ENCODE data around the gene KCNT1. TPM values are rescaled to one million over a fixed set of nuclear protein-coding genes. Genes with fewer than 3 reads are reported as not detected.

Gene KCNT1
- polyA plus RNA-seq, 2 of the 4 experiments (the other 2 are of a cell fraction), result not detected

DNA sequence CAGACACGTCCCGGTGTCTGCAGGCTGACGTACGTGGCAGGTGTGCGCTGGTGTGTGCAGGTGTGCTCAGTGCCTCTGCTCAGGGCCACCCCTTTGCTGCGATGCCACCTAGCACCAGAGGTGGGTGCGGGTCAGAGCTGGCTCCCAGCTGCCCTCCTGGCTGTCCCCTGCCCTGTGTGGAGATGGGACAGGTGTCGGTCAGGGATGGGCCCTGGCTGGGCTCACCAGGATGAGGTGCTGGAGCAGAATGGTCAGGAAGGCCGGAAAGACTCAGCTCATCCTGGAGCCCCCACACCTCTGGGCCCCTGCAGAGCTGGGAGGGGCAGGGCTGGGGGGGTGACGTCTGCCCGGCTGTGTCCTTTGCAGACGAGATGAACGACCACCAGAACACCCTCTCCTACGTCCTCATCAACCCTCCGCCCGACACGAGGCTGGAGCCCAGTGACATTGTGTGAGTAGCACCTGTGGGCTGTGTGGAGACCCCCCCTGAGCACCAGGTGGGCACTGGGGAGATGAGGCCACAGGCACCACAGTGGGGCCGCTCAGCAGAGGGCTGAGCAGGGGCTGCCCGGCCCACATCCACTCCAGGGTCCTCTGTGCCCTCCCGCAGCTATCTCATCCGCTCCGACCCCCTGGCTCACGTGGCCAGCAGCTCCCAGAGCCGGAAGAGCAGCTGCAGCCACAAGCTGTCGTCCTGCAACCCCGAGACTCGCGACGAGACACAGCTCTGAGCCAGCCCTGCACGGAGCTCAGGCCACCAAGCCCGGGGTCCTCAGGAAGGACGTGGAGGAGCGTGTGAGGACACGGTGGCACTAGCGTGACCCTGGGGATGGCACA, 89.7 kb downstream of the KCNT1 start:
- no peak overlapping the region for H3K4me3 ChIP-seq
- FAIRE-seq, result no peak
- no peaks in the 10 kb centered on the region for H3K9me3 ChIP-seq
- WGBS (ENCODE audit: missing lambda C conversion rate), result 55% methylated on average over 24 of the region's 35 CpGs
- TF ChIP-seq, protein P1, sequence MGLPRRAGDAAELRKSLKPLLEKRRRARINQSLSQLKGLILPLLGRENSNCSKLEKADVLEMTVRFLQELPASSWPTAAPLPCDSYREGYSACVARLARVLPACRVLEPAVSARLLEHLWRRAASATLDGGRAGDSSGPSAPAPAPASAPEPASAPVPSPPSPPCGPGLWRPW (IDR thresholded peaks at IDR 0.05), result no peak
- TF ChIP-seq SREBF2 (IDR thresholded peaks at IDR 0.05), result no peak
- TF ChIP-seq RCOR1 (IDR thresholded peaks at IDR 0.05; ENCODE audit: low read depth, low read length), result no peak
- TF ChIP-seq, protein P2, sequence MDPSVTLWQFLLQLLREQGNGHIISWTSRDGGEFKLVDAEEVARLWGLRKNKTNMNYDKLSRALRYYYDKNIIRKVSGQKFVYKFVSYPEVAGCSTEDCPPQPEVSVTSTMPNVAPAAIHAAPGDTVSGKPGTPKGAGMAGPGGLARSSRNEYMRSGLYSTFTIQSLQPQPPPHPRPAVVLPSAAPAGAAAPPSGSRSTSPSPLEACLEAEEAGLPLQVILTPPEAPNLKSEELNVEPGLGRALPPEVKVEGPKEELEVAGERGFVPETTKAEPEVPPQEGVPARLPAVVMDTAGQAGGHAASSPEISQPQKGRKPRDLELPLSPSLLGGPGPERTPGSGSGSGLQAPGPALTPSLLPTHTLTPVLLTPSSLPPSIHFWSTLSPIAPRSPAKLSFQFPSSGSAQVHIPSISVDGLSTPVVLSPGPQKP (IDR thresholded peaks at IDR 0.05; ENCODE audit: low read depth, low read length), result no peak
- TF ChIP-seq, protein P3, sequence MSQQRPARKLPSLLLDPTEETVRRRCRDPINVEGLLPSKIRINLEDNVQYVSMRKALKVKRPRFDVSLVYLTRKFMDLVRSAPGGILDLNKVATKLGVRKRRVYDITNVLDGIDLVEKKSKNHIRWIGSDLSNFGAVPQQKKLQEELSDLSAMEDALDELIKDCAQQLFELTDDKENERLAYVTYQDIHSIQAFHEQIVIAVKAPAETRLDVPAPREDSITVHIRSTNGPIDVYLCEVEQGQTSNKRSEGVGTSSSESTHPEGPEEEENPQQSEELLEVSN (IDR thresholded peaks at IDR 0.05; ENCODE audit: borderline replicate concordance, low read depth), result no peak
- no peak for TF ChIP-seq JUNB (IDR thresholded peaks at IDR 0.05)
- no peak for TF ChIP-seq SMC3 (IDR thresholded peaks at IDR 0.05)
- no peak for TF ChIP-seq PHF8 (IDR thresholded peaks at IDR 0.05; ENCODE audit: borderline replicate concordance, low read depth)
- no peak for TF ChIP-seq HOXB5 (CRISPR knock-in tag; IDR thresholded peaks at IDR 0.05)
- no peak for TF ChIP-seq HEYL (CRISPR knock-in tag; IDR thresholded peaks at IDR 0.05)
- TF ChIP-seq HOXA7 (CRISPR knock-in tag; IDR thresholded peaks at IDR 0.05), result no peak
- TF ChIP-seq, protein P4, sequence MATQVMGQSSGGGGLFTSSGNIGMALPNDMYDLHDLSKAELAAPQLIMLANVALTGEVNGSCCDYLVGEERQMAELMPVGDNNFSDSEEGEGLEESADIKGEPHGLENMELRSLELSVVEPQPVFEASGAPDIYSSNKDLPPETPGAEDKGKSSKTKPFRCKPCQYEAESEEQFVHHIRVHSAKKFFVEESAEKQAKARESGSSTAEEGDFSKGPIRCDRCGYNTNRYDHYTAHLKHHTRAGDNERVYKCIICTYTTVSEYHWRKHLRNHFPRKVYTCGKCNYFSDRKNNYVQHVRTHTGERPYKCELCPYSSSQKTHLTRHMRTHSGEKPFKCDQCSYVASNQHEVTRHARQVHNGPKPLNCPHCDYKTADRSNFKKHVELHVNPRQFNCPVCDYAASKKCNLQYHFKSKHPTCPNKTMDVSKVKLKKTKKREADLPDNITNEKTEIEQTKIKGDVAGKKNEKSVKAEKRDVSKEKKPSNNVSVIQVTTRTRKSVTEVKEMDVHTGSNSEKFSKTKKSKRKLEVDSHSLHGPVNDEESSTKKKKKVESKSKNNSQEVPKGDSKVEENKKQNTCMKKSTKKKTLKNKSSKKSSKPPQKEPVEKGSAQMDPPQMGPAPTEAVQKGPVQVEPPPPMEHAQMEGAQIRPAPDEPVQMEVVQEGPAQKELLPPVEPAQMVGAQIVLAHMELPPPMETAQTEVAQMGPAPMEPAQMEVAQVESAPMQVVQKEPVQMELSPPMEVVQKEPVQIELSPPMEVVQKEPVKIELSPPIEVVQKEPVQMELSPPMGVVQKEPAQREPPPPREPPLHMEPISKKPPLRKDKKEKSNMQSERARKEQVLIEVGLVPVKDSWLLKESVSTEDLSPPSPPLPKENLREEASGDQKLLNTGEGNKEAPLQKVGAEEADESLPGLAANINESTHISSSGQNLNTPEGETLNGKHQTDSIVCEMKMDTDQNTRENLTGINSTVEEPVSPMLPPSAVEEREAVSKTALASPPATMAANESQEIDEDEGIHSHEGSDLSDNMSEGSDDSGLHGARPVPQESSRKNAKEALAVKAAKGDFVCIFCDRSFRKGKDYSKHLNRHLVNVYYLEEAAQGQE (IDR thresholded peaks at IDR 0.05), result no peak
- TF ChIP-seq RNF2 (IDR thresholded peaks at IDR 0.05; ENCODE audit: borderline replicate concordance, low read depth), result no peak
- no peak for TF ChIP-seq TFCP2L1 (CRISPR knock-in tag; IDR thresholded peaks at IDR 0.05)
- TF ChIP-seq CBX2 (IDR thresholded peaks at IDR 0.05; ENCODE audit: borderline replicate concordance, low read depth), result no peak
- TF ChIP-seq HDAC2 (IDR thresholded peaks at IDR 0.05), result no peak
- no peak for TF ChIP-seq EP300 (IDR thresholded peaks at IDR 0.05)
- DNase-seq (ENCODE audit: low read depth in 1 of 2, low spot score in 1 of 2), result no peak
- H3K4me2 ChIP-seq, result no peak overlapping the region
- no peak overlapping the region for H3K27ac ChIP-seq
- no peak for ATAC-seq
- POLR2A ChIA-PET, result no interaction called here
- H3K4me1 ChIP-seq, result no peaks in the 10 kb centered on the region
- CTCF ChIA-PET, result interaction anchor here (0.7 to 2.0 kb wide), 5 partner anchors 8 to 190 kb away, joined by 3 to 6 read pairs (median 3); no protein-coding TSS in a partner anchor

DNA sequence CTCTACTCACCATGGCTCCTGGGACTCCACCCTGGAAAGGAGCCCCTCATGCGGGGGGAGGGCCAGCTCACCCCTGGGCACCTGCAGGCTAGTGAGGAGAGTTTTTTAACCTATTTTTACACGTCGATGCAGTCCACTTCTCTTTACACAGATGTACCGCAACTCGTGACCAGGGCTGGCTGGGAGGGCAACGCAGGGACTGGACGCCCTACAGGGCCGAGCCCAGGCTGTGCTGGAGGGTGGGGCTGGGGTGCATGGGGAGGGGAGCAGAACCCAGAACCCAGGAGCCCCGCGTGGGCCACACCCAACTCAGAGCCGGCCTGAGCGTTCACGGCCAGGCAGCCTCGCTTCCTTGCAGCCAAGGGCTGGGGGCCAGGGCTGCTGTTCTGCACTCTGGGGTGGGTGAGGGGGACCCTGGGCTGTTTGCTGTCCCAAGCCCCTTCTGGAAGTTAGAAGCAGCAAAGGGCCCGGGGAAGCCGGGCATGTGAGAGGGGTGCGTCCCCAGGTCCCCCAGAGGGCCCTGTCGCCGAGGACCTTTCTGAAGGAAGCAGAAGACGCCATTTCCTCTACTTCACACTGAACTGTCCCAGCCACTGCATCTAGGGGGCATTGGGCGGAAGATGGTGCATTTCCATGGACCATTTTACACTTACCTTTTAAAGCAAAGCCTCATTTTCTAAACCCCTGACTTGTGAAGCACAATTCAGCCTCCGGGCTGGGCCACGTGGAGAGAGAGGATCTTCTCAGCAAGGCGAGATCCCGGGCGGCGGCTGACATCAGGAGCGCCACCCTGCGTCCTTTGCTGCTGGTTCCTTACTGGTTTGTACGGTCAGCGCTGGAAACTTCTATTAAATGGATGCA, 90.5 kb downstream of the KCNT1 start:
- ChIA-PET POLR2A (no interaction called here), CTCF (interaction anchor here (1.1 to 1.5 kb wide), 3 partner anchors 20 to 188 kb away, joined by 3 to 4 read pairs (median 3); no protein-coding TSS in a partner anchor)
- no peak overlapping the region for H3K27ac ChIP-seq
- no peak overlapping the region for H3K4me2 ChIP-seq
- H3K9me3 ChIP-seq, result no peaks in the 10 kb centered on the region
- H3K4me1 ChIP-seq, result peaks cover 5% of the 10 kb centered on the region; the same call in 2 of the 3 replicates
- 55% methylated on average over 27 of the region's 31 CpGs for WGBS (ENCODE audit: missing lambda C conversion rate)
- FAIRE-seq, result no peak
- DNase-seq (ENCODE audit: low read depth in 1 of 2, low spot score in 1 of 2), result peak in 1 of 2 experiments; percentile 65
- TF ChIP-seq SMC3 (IDR thresholded peaks at IDR 0.05) (peak; percentile 45; the same call in 2 of the 3 replicates), RFX5 (IDR thresholded peaks at IDR 0.05) (no peak), MAZ (IDR thresholded peaks at IDR 0.05; ENCODE audit: borderline replicate concordance, low read depth, low read length) (no peak), RAD21 (conservative IDR thresholded peaks at IDR 0.05 in 1 of 2, IDR thresholded peaks at IDR 0.05 in 1 of 2) (peak in 1 of 2 experiments; percentile 47; a peak in 4 of 5 replicates), NPAS2 (CRISPR knock-in tag; IDR thresholded peaks at IDR 0.05; ENCODE audit: borderline replicate concordance) (no peak)
- TF ChIP-seq, protein P5, sequence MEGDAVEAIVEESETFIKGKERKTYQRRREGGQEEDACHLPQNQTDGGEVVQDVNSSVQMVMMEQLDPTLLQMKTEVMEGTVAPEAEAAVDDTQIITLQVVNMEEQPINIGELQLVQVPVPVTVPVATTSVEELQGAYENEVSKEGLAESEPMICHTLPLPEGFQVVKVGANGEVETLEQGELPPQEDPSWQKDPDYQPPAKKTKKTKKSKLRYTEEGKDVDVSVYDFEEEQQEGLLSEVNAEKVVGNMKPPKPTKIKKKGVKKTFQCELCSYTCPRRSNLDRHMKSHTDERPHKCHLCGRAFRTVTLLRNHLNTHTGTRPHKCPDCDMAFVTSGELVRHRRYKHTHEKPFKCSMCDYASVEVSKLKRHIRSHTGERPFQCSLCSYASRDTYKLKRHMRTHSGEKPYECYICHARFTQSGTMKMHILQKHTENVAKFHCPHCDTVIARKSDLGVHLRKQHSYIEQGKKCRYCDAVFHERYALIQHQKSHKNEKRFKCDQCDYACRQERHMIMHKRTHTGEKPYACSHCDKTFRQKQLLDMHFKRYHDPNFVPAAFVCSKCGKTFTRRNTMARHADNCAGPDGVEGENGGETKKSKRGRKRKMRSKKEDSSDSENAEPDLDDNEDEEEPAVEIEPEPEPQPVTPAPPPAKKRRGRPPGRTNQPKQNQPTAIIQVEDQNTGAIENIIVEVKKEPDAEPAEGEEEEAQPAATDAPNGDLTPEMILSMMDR (IDR thresholded peaks at IDR 0.05), result peak; percentile 36; the same call in 2 of the 3 replicates
- TF ChIP-seq, protein P6, sequence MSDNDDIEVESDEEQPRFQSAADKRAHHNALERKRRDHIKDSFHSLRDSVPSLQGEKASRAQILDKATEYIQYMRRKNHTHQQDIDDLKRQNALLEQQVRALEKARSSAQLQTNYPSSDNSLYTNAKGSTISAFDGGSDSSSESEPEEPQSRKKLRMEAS (IDR thresholded peaks at IDR 0.05), result peak; percentile 73
- H3K4me3 ChIP-seq, result no peak overlapping the region
- ATAC-seq, result peak; percentile 15 to 60; a peak in 3 of 6 replicates
